ENCODE results near the gene RELT. TPM values are rescaled to one million over a fixed set of nuclear protein-coding genes. Genes with fewer than 3 reads are reported as not detected.

Gene RELT
- total and polyA plus RNA-seq, 9 of the 15 experiments (the other 6 are each of a cell fraction or from before 2014, with no cell fraction given): 1.1 to 20.2 (median 7.4) TPM

DNA sequence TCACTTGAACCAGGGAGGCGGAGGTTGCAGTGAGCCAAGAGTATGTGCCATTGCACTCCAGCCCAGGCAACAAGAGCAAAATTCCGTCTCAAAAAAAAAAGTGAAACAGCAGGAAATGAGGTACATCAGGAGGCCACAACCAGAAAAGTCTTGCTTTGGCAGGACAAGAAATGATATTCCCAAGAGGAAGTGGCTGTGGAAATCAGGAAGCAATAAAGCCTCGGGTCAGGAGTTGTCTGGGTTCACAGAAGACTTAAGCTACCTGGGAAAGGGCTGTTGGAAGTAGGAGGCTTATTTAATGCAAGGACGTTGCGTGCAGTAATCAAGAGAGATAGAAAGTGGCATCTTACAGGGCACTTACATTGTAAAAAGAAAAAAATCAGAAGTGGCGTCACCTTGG lies 9.2 kb upstream of the RELT start (continued):
- TF ChIP-seq MCM7 (IDR thresholded peaks at IDR 0.05) (no peak), ZNF239 (CRISPR knock-in tag; IDR thresholded peaks at IDR 0.05) (no peak), TEAD4 (IDR thresholded peaks at IDR 0.05; ENCODE audit: low read length) (no peak), TEAD4 (CRISPR knock-in tag; IDR thresholded peaks at IDR 0.05; ENCODE audit: borderline replicate concordance) (no peak), ZFP30 (CRISPR knock-in tag; IDR thresholded peaks at IDR 0.05; ENCODE audit: borderline replicate concordance) (no peak), ARHGAP35 (IDR thresholded peaks at IDR 0.05; ENCODE audit: partially characterized antibody) (no peak), PATZ1 (CRISPR knock-in tag; IDR thresholded peaks at IDR 0.05; ENCODE audit: borderline replicate concordance) (no peak), NFE2 (IDR thresholded peaks at IDR 0.05; ENCODE audit: low read depth) (no peak), ZNF696 (CRISPR knock-in tag; conservative IDR thresholded peaks at IDR 0.05) (no peak), NCOA2 (IDR thresholded peaks at IDR 0.05; ENCODE audit: partially characterized antibody in 2 of 2) (no peak)
- TF ChIP-seq, protein P1, sequence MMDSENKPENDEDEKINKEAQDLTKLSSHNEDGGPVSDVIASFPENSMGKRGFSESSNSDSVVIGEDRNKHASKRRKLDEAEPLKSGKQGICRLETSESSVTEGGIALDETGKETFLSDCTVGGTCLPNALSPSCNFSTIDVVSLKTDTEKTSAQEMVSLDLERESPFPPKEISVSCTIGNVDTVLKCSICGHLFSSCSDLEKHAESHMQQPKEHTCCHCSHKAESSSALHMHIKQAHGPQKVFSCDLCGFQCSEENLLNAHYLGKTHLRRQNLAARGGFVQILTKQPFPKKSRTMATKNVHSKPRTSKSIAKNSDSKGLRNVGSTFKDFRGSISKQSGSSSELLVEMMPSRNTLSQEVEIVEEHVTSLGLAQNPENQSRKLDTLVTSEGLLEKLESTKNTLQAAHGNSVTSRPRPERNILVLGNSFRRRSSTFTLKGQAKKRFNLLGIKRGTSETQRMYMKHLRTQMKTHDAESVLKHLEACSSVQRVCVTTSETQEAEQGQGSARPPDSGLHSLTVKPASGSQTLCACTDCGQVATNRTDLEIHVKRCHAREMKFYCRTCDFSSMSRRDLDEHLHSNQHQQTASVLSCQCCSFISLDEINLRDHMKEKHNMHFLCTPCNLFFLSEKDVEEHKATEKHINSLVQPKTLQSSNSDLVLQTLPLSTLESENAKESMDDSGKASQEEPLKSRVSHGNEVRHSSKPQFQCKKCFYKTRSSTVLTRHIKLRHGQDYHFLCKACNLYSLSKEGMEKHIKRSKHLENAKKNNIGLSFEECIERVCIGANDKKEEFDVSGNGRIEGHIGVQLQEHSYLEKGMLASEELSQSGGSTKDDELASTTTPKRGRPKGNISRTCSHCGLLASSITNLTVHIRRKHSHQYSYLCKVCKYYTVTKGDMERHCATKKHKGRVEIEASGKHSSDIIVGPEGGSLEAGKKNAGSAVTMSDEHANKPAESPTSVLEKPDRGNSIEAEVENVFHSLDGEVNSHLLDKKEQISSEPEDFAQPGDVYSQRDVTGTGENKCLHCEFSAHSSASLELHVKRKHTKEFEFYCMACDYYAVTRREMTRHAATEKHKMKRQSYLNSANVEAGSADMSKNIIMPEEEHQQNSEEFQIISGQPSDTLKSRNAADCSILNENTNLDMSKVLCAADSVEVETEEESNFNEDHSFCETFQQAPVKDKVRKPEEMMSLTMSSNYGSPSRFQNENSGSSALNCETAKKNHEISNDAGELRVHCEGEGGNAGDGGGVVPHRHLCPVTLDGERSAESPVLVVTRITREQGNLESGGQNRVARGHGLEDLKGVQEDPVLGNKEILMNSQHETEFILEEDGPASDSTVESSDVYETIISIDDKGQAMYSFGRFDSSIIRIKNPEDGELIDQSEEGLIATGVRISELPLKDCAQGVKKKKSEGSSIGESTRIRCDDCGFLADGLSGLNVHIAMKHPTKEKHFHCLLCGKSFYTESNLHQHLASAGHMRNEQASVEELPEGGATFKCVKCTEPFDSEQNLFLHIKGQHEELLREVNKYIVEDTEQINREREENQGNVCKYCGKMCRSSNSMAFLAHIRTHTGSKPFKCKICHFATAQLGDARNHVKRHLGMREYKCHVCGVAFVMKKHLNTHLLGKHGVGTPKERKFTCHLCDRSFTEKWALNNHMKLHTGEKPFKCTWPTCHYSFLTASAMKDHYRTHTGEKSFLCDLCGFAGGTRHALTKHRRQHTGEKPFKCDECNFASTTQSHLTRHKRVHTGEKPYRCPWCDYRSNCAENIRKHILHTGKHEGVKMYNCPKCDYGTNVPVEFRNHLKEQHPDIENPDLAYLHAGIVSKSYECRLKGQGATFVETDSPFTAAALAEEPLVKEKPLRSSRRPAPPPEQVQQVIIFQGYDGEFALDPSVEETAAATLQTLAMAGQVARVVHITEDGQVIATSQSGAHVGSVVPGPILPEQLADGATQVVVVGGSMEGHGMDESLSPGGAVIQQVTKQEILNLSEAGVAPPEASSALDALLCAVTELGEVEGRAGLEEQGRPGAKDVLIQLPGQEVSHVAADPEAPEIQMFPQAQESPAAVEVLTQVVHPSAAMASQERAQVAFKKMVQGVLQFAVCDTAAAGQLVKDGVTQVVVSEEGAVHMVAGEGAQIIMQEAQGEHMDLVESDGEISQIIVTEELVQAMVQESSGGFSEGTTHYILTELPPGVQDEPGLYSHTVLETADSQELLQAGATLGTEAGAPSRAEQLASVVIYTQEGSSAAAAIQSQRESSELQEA (IDR thresholded peaks at IDR 0.05; ENCODE audit: low read depth): no peak
- TF ChIP-seq, protein P2, sequence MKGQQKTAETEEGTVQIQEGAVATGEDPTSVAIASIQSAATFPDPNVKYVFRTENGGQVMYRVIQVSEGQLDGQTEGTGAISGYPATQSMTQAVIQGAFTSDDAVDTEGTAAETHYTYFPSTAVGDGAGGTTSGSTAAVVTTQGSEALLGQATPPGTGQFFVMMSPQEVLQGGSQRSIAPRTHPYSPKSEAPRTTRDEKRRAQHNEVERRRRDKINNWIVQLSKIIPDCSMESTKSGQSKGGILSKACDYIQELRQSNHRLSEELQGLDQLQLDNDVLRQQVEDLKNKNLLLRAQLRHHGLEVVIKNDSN (CRISPR knock-in tag; IDR thresholded peaks at IDR 0.05): no peak
- TF ChIP-seq, protein P3, sequence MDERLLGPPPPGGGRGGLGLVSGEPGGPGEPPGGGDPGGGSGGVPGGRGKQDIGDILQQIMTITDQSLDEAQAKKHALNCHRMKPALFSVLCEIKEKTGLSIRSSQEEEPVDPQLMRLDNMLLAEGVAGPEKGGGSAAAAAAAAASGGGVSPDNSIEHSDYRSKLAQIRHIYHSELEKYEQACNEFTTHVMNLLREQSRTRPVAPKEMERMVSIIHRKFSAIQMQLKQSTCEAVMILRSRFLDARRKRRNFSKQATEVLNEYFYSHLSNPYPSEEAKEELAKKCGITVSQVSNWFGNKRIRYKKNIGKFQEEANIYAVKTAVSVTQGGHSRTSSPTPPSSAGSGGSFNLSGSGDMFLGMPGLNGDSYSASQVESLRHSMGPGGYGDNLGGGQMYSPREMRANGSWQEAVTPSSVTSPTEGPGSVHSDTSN (CRISPR knock-in tag; IDR thresholded peaks at IDR 0.05; ENCODE audit: low read depth): no peak
- TF ChIP-seq, protein P3 (tag; conservative IDR thresholded peaks at IDR 0.05; ENCODE audit: low read depth): no peak

Data from K562 (cell line).